Stimulated activated CD8-positive, alpha-beta memory T cell treated with anti-CD3 and anti-CD28 coated beads, Interleukin-12 subunit alpha, Interleukin-12 subunit beta, amount 100 ng/mL, for 24 hours (primary cell): ENCODE measurements around the gene C2orf76.
"Not testable (repeated sequence)": the region's sequence is repeated elsewhere in the genome, so short reads cannot be mapped to it uniquely, and the experiment has no call there.

Experiments
- DNase-seq: peaks from one replicate; pipeline ENCODE4 v3.0.0-alpha.2; 2020; ENCODE audit errors: extremely low read depth

The C2orf76 gene

GRCh38 chr2:119377294-119377992 is 10.8 kb upstream of the C2orf76 start:
- DNase-seq, result no peak

GRCh38 chr2:119376810-119377209 is 10.2 kb upstream of the C2orf76 start:
- no peak for DNase-seq

- DNase-seq, result not testable (repeated sequence)
These were observed 9.8 kb upstream of the C2orf76 start for GRCh38 chr2:119376406-119376805.

GRCh38 chr2:119373907-119374745 is 7.5 kb upstream of the C2orf76 start:
- DNase-seq, result not testable (repeated sequence)

GRCh38 chr2:119372778-119373568 is 6.3 kb upstream of the C2orf76 start:
- DNase-seq, result no peak

- DNase-seq, result no peak
These were observed 4.5 kb upstream of the C2orf76 start for GRCh38 chr2:119371111-119371510.

- DNase-seq, result no peak
These were observed 3.2 kb upstream of the C2orf76 start for GRCh38 chr2:119369845-119370244.

GRCh38 chr2:119367472-119368099 is 952 bp upstream of the C2orf76 start:
- DNase-seq, result no peak

GRCh38 chr2:119366161-119366648 is 429 bp downstream of the C2orf76 start:
- DNase-seq, result no peak

- DNase-seq, result no peak
These were observed 1.2 kb downstream of the C2orf76 start for GRCh38 chr2:119365436-119365835.

- DNase-seq, result no peak
These were observed 1.8 kb downstream of the C2orf76 start for GRCh38 chr2:119364798-119365197.

GRCh38 chr2:119360423-119360966 is 6.1 kb downstream of the C2orf76 start:
- DNase-seq, result no peak

- no peak for DNase-seq
These were observed 6.9 kb downstream of the C2orf76 start for GRCh38 chr2:119359774-119360173.

- no peak for DNase-seq
These were observed 11.8 kb downstream of the C2orf76 start for GRCh38 chr2:119354860-119355259.

GRCh38 chr2:119352357-119352756 is 14.3 kb downstream of the C2orf76 start:
- no peak for DNase-seq

- DNase-seq, result no peak
These were observed 16.2 kb downstream of the C2orf76 start for GRCh38 chr2:119350311-119350998.

- no peak for DNase-seq
These were observed 17.3 kb downstream of the C2orf76 start for GRCh38 chr2:119349289-119349688.

GRCh38 chr2:119341684-119342083 is 24.9 kb downstream of the C2orf76 start:
- DNase-seq, result no peak

- no peak for DNase-seq
These were observed 27.1 kb downstream of the C2orf76 start for GRCh38 chr2:119339562-119339923.

- peak; percentile 3 for DNase-seq
These were observed 27.6 kb downstream of the C2orf76 start for GRCh38 chr2:119338826-119339561.
